Right cardiac atrium (tissue), 5 donors: ENCODE measurements around the gene NADSYN1. TPM values are rescaled to one million over a fixed set of nuclear protein-coding genes. Genes with fewer than 3 reads are reported as not detected.
A peak's percentile ranks its signal among the peaks of the same experiment; 100 is the strongest.
"Not testable (repeated sequence)": the region's sequence is repeated elsewhere in the genome, so short reads cannot be mapped to it uniquely, and the experiment has no call there.

Experiments
- ATAC-seq, 2 donors: fragments of 200-7000 bp; cut with Tn5 transposase; one replicate each; pipeline versions ENCODE4 v1.8.0 to v1.9.1; 2020; ENCODE audit warnings: moderate library complexity in 2 of 2, mild to moderate bottlenecking in 1 of 2
- DNase-seq, 3 donors: peaks; one replicate each; pipeline ENCODE4 v3.0.0-alpha.2; 2020
- H3K27ac ChIP-seq: one replicate; pipeline ENCODE4 v1.5.1; 2013; ENCODE audit warnings: mild to moderate bottlenecking, low read length, control low read depth, moderate library complexity
- H3K27me3 ChIP-seq: one replicate; pipeline ENCODE4 v1.6.1; 2013; ENCODE audit not compliant: control insufficient read depth, insufficient read depth
- H3K4me1 ChIP-seq: one replicate; pipeline ENCODE4 v1.6.1; 2013; ENCODE audit warnings: low read length; ENCODE audit not compliant: control insufficient read depth, insufficient read depth
- H3K4me3 ChIP-seq: one replicate; pipeline ENCODE4 v1.5.1; 2013; ENCODE audit warnings: low read length, control low read depth
- H3K9me3 ChIP-seq: one replicate; pipeline ENCODE4 v1.6.1; 2013; ENCODE audit warnings: low read length; ENCODE audit not compliant: control insufficient read depth
- WGBS: extraction: QIAGEN DNeasy Blood & Tissue Kit; methylation state at CpG from one replicate; pipeline ENCODE4 v1.1.7; 2013; 5-methylcytosine and 5-hydroxymethylcytosine counted together
- intact Hi-C, 4 donors: fragments of 100-400 bp; cut with DNase I; formaldehyde crosslinking; loops; one replicate each; pipeline versions ENCODE4 v1.11.0 to v1.14.0; 2022 to 2023
- polyA plus RNA-seq: library from polyadenylated mRNA; stranded (reverse); fragments of 200-250 nt; gene quantifications from one replicate; pipeline ENCODE4 v1.2.3, GENCODE V29; 2013
- total RNA-seq, 4 donors: library from RNA; stranded (reverse); fragmentation: NEBNext Ultra II Directional; extraction: Animal tissue kit (Norgen Biotek cat#: 25700); gene quantifications; one replicate each; pipeline ENCODE4 v1.2.1, GENCODE V29; 2021
- donor health status: healthy with polysubstance abuse.
- donor health status: DM: no; HTN: yes; CAD: no.
- donor health status: DM: no; HTN: no; CAD: no.
- donor health status: DM: no; HTN: yes; CAD: no; lungs with severe emphysema.
- donor health status: DM: yes; HTN: yes; CAD: no.

Gene NADSYN1
- total and polyA plus RNA-seq, 5 donors: 21.5 to 28.2 (median 25.1) TPM

- Histone ChIP-seq H3K9me3 (no peaks in the 10 kb centered on the region), H3K4me1 (no peaks in the 10 kb centered on the region), H3K27me3 (no peaks in the 10 kb centered on the region), H3K27ac (no peak overlapping the region), H3K4me3 (no peak overlapping the region)
- no peak for DNase-seq
- ATAC-seq: peak in 1 of 2 donors; percentile 14
- intact Hi-C loops: no loop called here
- 93% methylated on average over 55 of the region's 55 CpGs for WGBS
Measured at GRCh38 chr11:71518506-71519471, 65.8 kb downstream of the NADSYN1 start.

- no peak overlapping the region for H3K4me3 ChIP-seq
- ATAC-seq (no peak), DNase-seq (no peak)
- WGBS: 56% methylated on average over 10 of the region's 10 CpGs
- no peaks in the 10 kb centered on the region for H3K4me1 ChIP-seq
- intact Hi-C loops: no loop called here
- H3K27ac ChIP-seq: no peak overlapping the region
- H3K9me3 ChIP-seq: no peaks in the 10 kb centered on the region
- no peaks in the 10 kb centered on the region for H3K27me3 ChIP-seq
Measured at GRCh38 chr11:71519546-71519945, 66.5 kb downstream of the NADSYN1 start.

- WGBS: 61% methylated on average over 3 of the region's 3 CpGs
- Histone ChIP-seq H3K9me3 (no peaks in the 10 kb centered on the region), H3K27ac (no peak overlapping the region), H3K4me3 (no peak overlapping the region), H3K4me1 (no peaks in the 10 kb centered on the region), H3K27me3 (no peaks in the 10 kb centered on the region)
- DNase-seq: no peak
- intact Hi-C loops: no loop called here
- no peak for ATAC-seq
Measured at GRCh38 chr11:71525188-71525937, 72.4 kb downstream of the NADSYN1 start.

- Histone ChIP-seq H3K9me3 (no peaks in the 10 kb centered on the region), H3K4me1 (no peaks in the 10 kb centered on the region), H3K27me3 (no peaks in the 10 kb centered on the region), H3K4me3 (no peak overlapping the region), H3K27ac (no peak overlapping the region)
- ATAC-seq (no peak), DNase-seq (no peak)
- 79% methylated on average over 2 of the region's 2 CpGs for WGBS
- intact Hi-C loops: no loop called here
Measured at GRCh38 chr11:71525938-71526495, 73.0 kb downstream of the NADSYN1 start.

GRCh38 chr11:71526796-71527575 is 74.0 kb downstream of the NADSYN1 start, which contains the start of gene KRTAP5-7:
TSS of gene KRTAP5-7 (plus strand) at chr11:71527267. CDS start at chr11:71527301, 34 bp downstream.
- intact Hi-C loops, H3K4me1 ChIP-seq, DNase-seq, H3K4me3 ChIP-seq, ATAC-seq, H3K9me3 ChIP-seq, H3K27me3 ChIP-seq, H3K27ac ChIP-seq: not testable (repeated sequence)
- 45% methylated on average over 10 of the region's 10 CpGs for WGBS

- no peaks in the 10 kb centered on the region for H3K9me3 ChIP-seq
- WGBS: 89% methylated on average over 6 of the region's 6 CpGs
- no peak overlapping the region for H3K27ac ChIP-seq
- H3K4me3 ChIP-seq: no peak overlapping the region
- intact Hi-C loops: no loop called here
- H3K27me3 ChIP-seq: no peaks in the 10 kb centered on the region
- ATAC-seq (no peak), DNase-seq (no peak)
- no peaks in the 10 kb centered on the region for H3K4me1 ChIP-seq
Measured at GRCh38 chr11:71527576-71528210, 74.7 kb downstream of the NADSYN1 start.

GRCh38 chr11:71530602-71531001 is 77.6 kb downstream of the NADSYN1 start:
- H3K9me3 ChIP-seq: no peaks in the 10 kb centered on the region
- no peak overlapping the region for H3K27ac ChIP-seq
- no peaks in the 10 kb centered on the region for H3K4me1 ChIP-seq
- DNase-seq (no peak), ATAC-seq (no peak)
- no peak overlapping the region for H3K4me3 ChIP-seq
- WGBS: 91% methylated on average over 11 of the region's 11 CpGs
- intact Hi-C loops: no loop called here
- H3K27me3 ChIP-seq: no peaks in the 10 kb centered on the region

- ATAC-seq (no peak), DNase-seq (no peak)
- Histone ChIP-seq H3K27me3 (no peaks in the 10 kb centered on the region), H3K4me3 (no peak overlapping the region), H3K9me3 (no peaks in the 10 kb centered on the region), H3K27ac (no peak overlapping the region), H3K4me1 (no peaks in the 10 kb centered on the region)
- intact Hi-C loops: no loop called here
- 81% methylated on average over 10 of the region's 10 CpGs for WGBS
Measured at GRCh38 chr11:71532036-71532610, 79.1 kb downstream of the NADSYN1 start.

- H3K27me3 ChIP-seq, H3K9me3 ChIP-seq, H3K4me3 ChIP-seq, ATAC-seq, intact Hi-C loops, H3K27ac ChIP-seq, DNase-seq, H3K4me1 ChIP-seq: not testable (repeated sequence)
- WGBS: 56% methylated on average over 17 of the region's 17 CpGs
Measured at GRCh38 chr11:71534711-71535608, 82.0 kb downstream of the NADSYN1 start.
